DND-41 (cell line): ENCODE results near the gene HSD17B2.

Experiments
- EZH2 ChIP-seq: IDR thresholded peaks from 3 replicates; pipeline ENCODE4 v1.6.1; 2012; ENCODE audit warnings: borderline replicate concordance, low read depth, mild to moderate bottlenecking, moderate library complexity, low read length, inconsistent platforms; ENCODE audit not compliant: severe bottlenecking
- TF ChIP-seq, protein P1 (sequence below): IDR thresholded peaks from 2 replicates; pipeline ENCODE4 v1.5.1; 2012; ENCODE audit warnings: borderline replicate concordance, low read length, moderate library complexity, mild to moderate bottlenecking; ENCODE audit not compliant: poor library complexity, severe bottlenecking; ENCODE audit errors: extremely low read depth

GRCh38 chr16:82037666-82038065 lies 2.6 kb downstream of the HSD17B2 start:
- TF ChIP-seq, protein P1, sequence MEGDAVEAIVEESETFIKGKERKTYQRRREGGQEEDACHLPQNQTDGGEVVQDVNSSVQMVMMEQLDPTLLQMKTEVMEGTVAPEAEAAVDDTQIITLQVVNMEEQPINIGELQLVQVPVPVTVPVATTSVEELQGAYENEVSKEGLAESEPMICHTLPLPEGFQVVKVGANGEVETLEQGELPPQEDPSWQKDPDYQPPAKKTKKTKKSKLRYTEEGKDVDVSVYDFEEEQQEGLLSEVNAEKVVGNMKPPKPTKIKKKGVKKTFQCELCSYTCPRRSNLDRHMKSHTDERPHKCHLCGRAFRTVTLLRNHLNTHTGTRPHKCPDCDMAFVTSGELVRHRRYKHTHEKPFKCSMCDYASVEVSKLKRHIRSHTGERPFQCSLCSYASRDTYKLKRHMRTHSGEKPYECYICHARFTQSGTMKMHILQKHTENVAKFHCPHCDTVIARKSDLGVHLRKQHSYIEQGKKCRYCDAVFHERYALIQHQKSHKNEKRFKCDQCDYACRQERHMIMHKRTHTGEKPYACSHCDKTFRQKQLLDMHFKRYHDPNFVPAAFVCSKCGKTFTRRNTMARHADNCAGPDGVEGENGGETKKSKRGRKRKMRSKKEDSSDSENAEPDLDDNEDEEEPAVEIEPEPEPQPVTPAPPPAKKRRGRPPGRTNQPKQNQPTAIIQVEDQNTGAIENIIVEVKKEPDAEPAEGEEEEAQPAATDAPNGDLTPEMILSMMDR = no peak
- TF ChIP-seq EZH2 = no peak
